ENCODE results near the gene STC2.

STC2 gene

DNA sequence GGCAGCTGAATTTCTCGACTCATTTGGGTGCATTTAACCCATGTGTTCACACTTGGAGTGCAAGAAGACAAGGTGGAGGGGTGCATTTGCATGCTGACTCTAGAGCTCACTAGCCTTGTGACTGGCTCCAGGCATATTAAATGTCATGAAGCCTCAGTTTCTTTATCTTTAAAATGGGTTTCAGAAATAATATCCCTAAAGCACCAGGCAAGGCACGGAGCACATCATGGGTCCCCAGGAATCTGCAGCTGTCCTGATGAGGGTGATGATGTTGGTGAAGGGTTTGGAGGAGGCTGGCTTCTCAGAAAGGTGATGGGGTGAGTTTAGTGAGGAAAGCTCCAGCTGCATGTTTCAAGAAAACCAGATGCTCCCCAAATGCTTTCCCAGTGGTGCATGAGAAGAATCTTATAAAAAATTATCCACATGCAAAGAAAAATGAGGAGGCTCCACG is 14.8 kb downstream of the STC2 start:
- peaks cover 14 to 27% of the 10 kb centered on the region in 2 experiments for H3K4me1 ChIP-seq (ENCODE audit: control insufficient read depth in 1 of 2, insufficient read depth in 2 of 2, low read length in 2 of 2)
- no peak overlapping the region for H3K4me2 ChIP-seq (ENCODE audit: low read length)
- peaks cover 4% of the 10 kb centered on the region for H3K9me3 ChIP-seq (ENCODE audit: insufficient read depth, low read depth, low read length)
- no peak overlapping the region for H2BK120ac ChIP-seq (ENCODE audit: insufficient read depth, low read length, poor library complexity)
- H3K79me2 ChIP-seq (ENCODE audit: control insufficient read depth, insufficient read depth, low read length, poor library complexity) = no peaks in the 10 kb centered on the region
- H3K27ac ChIP-seq (ENCODE audit: low read depth, low read length) = no peak overlapping the region
- WGBS (ENCODE audit: extremely low coverage, insufficient coverage, insufficient read length) = no CpG with 5 or more reads among the region's 3 CpGs
- no peak overlapping the region for H3K23ac ChIP-seq (ENCODE audit: low read length)
- H2BK5ac ChIP-seq (ENCODE audit: low read depth, low read length, poor library complexity) = no peak overlapping the region
- no peak overlapping the region for H2AK5ac ChIP-seq (ENCODE audit: low read length)
- H3K4me3 ChIP-seq (ENCODE audit: low read depth, low read length) = no peak overlapping the region
- H4K91ac ChIP-seq (ENCODE audit: low read depth, low read length) = no peak overlapping the region
- no peak overlapping the region for H3K14ac ChIP-seq (ENCODE audit: low read length)
- no peak overlapping the region for H2BK12ac ChIP-seq (ENCODE audit: low read length)
- DNase-seq = no peak
- no peak overlapping the region for H3K9ac ChIP-seq (ENCODE audit: low read length)
- no peak overlapping the region for H4K12ac ChIP-seq (ENCODE audit: low read depth, low read length)
- H4K8ac ChIP-seq (ENCODE audit: low read depth, low read length) = no peak overlapping the region
- H3K36me3 ChIP-seq (ENCODE audit: control insufficient read depth in 1 of 2, insufficient read depth in 2 of 2, low read length in 2 of 2) = peaks cover 0 to 10% of the 10 kb centered on the region in 2 experiments
- H3K4ac ChIP-seq (ENCODE audit: low read depth, low read length) = no peak overlapping the region
- H3K27me3 ChIP-seq (ENCODE audit: insufficient read depth, low read length) = no peaks in the 10 kb centered on the region
- peaks cover 9% of the 10 kb centered on the region for H3K79me1 ChIP-seq (ENCODE audit: low read length)
- no peak overlapping the region for H3K18ac ChIP-seq (ENCODE audit: low read length)
- H2AFZ ChIP-seq (ENCODE audit: insufficient read depth, low read length, poor library complexity) = no peak overlapping the region

DNA sequence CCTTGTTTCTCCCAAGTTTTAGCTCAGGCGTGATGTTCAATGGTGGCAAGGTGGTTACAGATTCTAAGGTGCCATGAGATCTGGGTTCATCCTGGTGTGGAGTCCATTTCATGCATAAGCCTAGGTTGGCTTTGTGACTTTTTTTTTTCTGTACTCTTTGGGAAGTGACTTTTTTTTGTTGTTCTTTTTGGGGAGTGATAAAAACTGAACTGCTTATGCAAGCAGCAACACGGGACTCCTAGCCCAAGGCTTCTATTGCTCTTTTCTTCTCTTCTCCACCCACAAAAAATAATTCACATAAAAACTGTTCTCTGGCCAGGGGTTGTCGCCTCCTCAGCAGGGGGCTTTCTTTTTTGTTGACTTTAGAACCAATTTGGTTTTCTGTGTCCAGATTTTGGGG is 15.4 kb downstream of the STC2 start:
- no CpG with 5 or more reads among the region's 3 CpGs for WGBS (ENCODE audit: extremely low coverage, insufficient coverage, insufficient read length)
- Histone ChIP-seq H2BK5ac (ENCODE audit: low read depth, low read length, poor library complexity) (no peak overlapping the region), H2BK120ac (ENCODE audit: insufficient read depth, low read length, poor library complexity) (no peak overlapping the region), H4K12ac (ENCODE audit: low read depth, low read length) (no peak overlapping the region), H3K23ac (ENCODE audit: low read length) (no peak overlapping the region), H3K4me1 (ENCODE audit: control insufficient read depth in 1 of 2, insufficient read depth in 2 of 2, low read length in 2 of 2) (peaks cover 12 to 23% of the 10 kb centered on the region in 2 experiments), H3K79me1 (ENCODE audit: low read length) (peaks cover 9% of the 10 kb centered on the region), H3K27ac (ENCODE audit: low read depth, low read length) (no peak overlapping the region), H3K4me3 (ENCODE audit: low read depth, low read length) (no peak overlapping the region), H2BK12ac (ENCODE audit: low read length) (no peak overlapping the region), H3K18ac (ENCODE audit: low read length) (no peak overlapping the region), H3K36me3 (ENCODE audit: control insufficient read depth in 1 of 2, insufficient read depth in 2 of 2, low read length in 2 of 2) (peaks cover 0 to 4% of the 10 kb centered on the region in 2 experiments), H2AFZ (ENCODE audit: insufficient read depth, low read length, poor library complexity) (no peak overlapping the region), H3K79me2 (ENCODE audit: control insufficient read depth, insufficient read depth, low read length, poor library complexity) (no peaks in the 10 kb centered on the region), H3K9me3 (ENCODE audit: insufficient read depth, low read depth, low read length) (peaks cover 5% of the 10 kb centered on the region), H3K4me2 (ENCODE audit: low read length) (no peak overlapping the region), H2AK5ac (ENCODE audit: low read length) (no peak overlapping the region), H4K91ac (ENCODE audit: low read depth, low read length) (no peak overlapping the region), H3K27me3 (ENCODE audit: insufficient read depth, low read length) (no peaks in the 10 kb centered on the region), H3K9ac (ENCODE audit: low read length) (no peak overlapping the region), H4K8ac (ENCODE audit: low read depth, low read length) (no peak overlapping the region), H3K4ac (ENCODE audit: low read depth, low read length) (no peak overlapping the region), H3K14ac (ENCODE audit: low read length) (no peak overlapping the region)
- DNase-seq = no peak

DNA sequence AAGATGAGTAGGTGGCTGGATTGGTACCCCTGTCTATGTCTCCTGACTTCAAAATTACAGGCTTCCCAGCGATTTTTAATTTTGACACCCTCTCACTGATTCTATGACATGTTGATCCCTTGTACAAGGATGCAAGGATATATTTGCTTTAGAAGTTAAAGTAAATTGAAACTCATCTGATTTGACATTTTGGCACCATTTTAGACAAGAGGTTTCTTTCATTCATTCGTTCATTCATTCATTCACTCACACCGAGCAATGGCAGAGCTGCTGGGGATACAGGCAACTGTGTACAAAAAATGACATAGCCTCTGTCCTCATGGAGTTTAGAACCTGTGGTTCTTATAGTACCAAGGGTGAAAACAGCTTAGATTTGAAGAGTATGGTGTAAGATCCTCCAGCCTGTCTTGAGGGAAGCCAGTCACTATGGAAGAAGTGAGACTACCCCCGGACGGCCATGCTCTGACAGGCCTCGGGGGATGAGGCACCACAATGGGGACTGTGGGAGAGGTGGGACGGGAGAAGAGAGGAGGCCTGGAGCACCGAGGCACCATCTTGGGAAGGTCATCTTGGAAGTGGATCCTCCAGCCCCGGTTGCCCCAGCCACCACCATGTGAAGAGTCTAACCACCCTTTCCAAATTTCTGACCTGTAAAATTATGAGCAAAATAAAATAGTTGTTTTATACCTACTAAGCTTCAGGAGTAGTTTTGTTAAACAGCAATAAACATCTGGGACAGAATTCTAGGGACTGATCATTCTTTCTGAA is 16.2 kb downstream of the STC2 start:
- H2BK5ac ChIP-seq (ENCODE audit: low read depth, low read length, poor library complexity) = no peak overlapping the region
- H3K27ac ChIP-seq (ENCODE audit: low read depth, low read length) = no peak overlapping the region
- no peaks in the 10 kb centered on the region for H3K79me2 ChIP-seq (ENCODE audit: control insufficient read depth, insufficient read depth, low read length, poor library complexity)
- no CpG with 5 or more reads among the region's 9 CpGs for WGBS (ENCODE audit: extremely low coverage, insufficient coverage, insufficient read length)
- H3K18ac ChIP-seq (ENCODE audit: low read length) = no peak overlapping the region
- H3K9me3 ChIP-seq (ENCODE audit: insufficient read depth, low read depth, low read length) = peaks cover 5% of the 10 kb centered on the region
- H2BK120ac ChIP-seq (ENCODE audit: insufficient read depth, low read length, poor library complexity) = no peak overlapping the region
- DNase-seq = no peak
- no peak overlapping the region for H2BK12ac ChIP-seq (ENCODE audit: low read length)
- no peak overlapping the region for H3K9ac ChIP-seq (ENCODE audit: low read length)
- no peak overlapping the region for H3K4me2 ChIP-seq (ENCODE audit: low read length)
- no peak overlapping the region for H3K23ac ChIP-seq (ENCODE audit: low read length)
- no peak overlapping the region for H3K4me3 ChIP-seq (ENCODE audit: low read depth, low read length)
- no peak overlapping the region for H3K4ac ChIP-seq (ENCODE audit: low read depth, low read length)
- peaks cover 9 to 17% of the 10 kb centered on the region in 2 experiments for H3K4me1 ChIP-seq (ENCODE audit: control insufficient read depth in 1 of 2, insufficient read depth in 2 of 2, low read length in 2 of 2)
- no peak overlapping the region for H2AK5ac ChIP-seq (ENCODE audit: low read length)
- no peaks in the 10 kb centered on the region for H3K36me3 ChIP-seq (ENCODE audit: control insufficient read depth in 1 of 2, insufficient read depth in 2 of 2, low read length in 2 of 2)
- H3K27me3 ChIP-seq (ENCODE audit: insufficient read depth, low read length) = no peaks in the 10 kb centered on the region
- no peak overlapping the region for H2AFZ ChIP-seq (ENCODE audit: insufficient read depth, low read length, poor library complexity)
- no peak overlapping the region for H4K91ac ChIP-seq (ENCODE audit: low read depth, low read length)
- H4K12ac ChIP-seq (ENCODE audit: low read depth, low read length) = no peak overlapping the region
- no peak overlapping the region for H3K14ac ChIP-seq (ENCODE audit: low read length)
- H3K79me1 ChIP-seq (ENCODE audit: low read length) = peaks cover 7% of the 10 kb centered on the region
- no peak overlapping the region for H4K8ac ChIP-seq (ENCODE audit: low read depth, low read length)

DNA sequence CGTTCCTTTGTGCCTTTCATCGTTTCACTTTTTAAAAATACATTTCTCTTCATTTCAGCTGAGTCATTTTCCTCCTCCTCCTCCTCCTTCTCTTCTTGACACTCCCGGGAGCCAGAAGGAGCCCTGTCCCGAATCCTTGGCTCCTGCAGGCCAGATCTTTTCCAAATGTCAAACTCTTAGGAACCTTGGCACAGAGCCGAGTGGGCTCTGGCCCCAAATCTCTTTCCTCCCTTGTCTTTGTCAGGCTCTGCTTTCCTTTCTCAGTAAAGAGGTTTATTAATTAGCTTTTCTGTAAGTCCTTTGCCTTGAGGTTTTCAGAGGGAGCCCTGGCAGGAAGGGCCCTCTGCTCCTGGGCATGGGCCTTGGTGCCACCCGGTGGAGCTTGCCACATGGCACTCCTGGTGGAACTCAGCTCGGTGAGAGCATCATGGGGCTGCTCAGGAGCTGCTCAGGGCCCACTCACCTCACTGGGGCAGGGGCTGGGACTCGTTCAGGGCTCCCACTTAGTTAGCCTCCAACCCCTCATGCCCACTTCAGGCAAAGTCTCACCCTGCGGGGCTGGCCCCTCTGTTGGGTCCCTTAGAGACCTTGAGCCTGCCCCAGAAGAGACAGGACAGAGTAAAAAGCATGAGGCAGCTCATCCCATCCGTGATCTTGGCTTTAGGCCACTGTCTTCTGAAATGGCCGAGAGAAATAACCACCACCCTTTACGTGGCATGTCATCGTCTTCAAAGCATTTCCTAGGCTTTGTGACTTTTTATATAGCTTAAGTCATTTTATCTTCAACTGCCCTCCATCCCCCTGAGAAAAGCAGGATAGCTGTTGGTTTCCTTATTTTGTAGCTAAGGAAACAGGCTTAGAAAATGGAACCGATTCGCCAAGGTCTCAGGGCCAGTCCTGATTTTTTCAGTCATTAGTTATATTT is 17.1 kb downstream of the STC2 start:
- no peak overlapping the region for H4K8ac ChIP-seq (ENCODE audit: low read depth, low read length)
- no CpG with 5 or more reads among the region's 15 CpGs for WGBS (ENCODE audit: extremely low coverage, insufficient coverage, insufficient read length)

More for the DNA sequence above, 17.1 kb downstream of the STC2 start:
- H2AK5ac ChIP-seq (ENCODE audit: low read length) = peak overlapping the region; percentile 51
- no peak overlapping the region for H3K23ac ChIP-seq (ENCODE audit: low read length)
- H3K79me2 ChIP-seq (ENCODE audit: control insufficient read depth, insufficient read depth, low read length, poor library complexity) = no peaks in the 10 kb centered on the region
- H3K14ac ChIP-seq (ENCODE audit: low read length) = no peak overlapping the region
- no peak overlapping the region for H3K4ac ChIP-seq (ENCODE audit: low read depth, low read length)
- peak overlapping the region; percentile 45 for H2BK12ac ChIP-seq (ENCODE audit: low read length)
- H3K79me1 ChIP-seq (ENCODE audit: low read length) = peaks cover 6% of the 10 kb centered on the region
- no peak overlapping the region for H3K4me3 ChIP-seq (ENCODE audit: low read depth, low read length)
- no peak overlapping the region for H3K9ac ChIP-seq (ENCODE audit: low read length)
- H3K4me2 ChIP-seq (ENCODE audit: low read length) = no peak overlapping the region
- no peaks in the 10 kb centered on the region for H3K27me3 ChIP-seq (ENCODE audit: insufficient read depth, low read length)
- peaks cover 5% of the 10 kb centered on the region for H3K9me3 ChIP-seq (ENCODE audit: insufficient read depth, low read depth, low read length)
- H3K27ac ChIP-seq (ENCODE audit: low read depth, low read length) = no peak overlapping the region
- no peak overlapping the region for H4K12ac ChIP-seq (ENCODE audit: low read depth, low read length)
- peaks cover 8 to 13% of the 10 kb centered on the region in 2 experiments for H3K4me1 ChIP-seq (ENCODE audit: control insufficient read depth in 1 of 2, insufficient read depth in 2 of 2, low read length in 2 of 2)
- no peak overlapping the region for H2BK5ac ChIP-seq (ENCODE audit: low read depth, low read length, poor library complexity)
- no peak for DNase-seq
- no peak overlapping the region for H3K18ac ChIP-seq (ENCODE audit: low read length)
- H2BK120ac ChIP-seq (ENCODE audit: insufficient read depth, low read length, poor library complexity) = no peak overlapping the region
- H3K36me3 ChIP-seq (ENCODE audit: control insufficient read depth in 1 of 2, insufficient read depth in 2 of 2, low read length in 2 of 2) = no peaks in the 10 kb centered on the region
- no peak overlapping the region for H4K91ac ChIP-seq (ENCODE audit: low read depth, low read length)
- no peak overlapping the region for H2AFZ ChIP-seq (ENCODE audit: insufficient read depth, low read length, poor library complexity)

Data from trophoblast cell (in vitro differentiated cells and primary cell).